Gastroesophageal sphincter (tissue), 4 donors: Measurements from ENCODE around the gene SCARB2. TPM values are rescaled to one million over a fixed set of nuclear protein-coding genes. Genes with fewer than 3 reads are reported as not detected.

Source experiments
- ATAC-seq: fragments of 150-250 bp; one replicate; pipeline ENCODE4 v1.9.1; 2016; ENCODE audit warnings: mild to moderate bottlenecking, moderate library complexity
- H3K27ac ChIP-seq, 4 donors: fragments of 200-600 bp; sonication (generic) in 3 of 4; 1 replicate in 3 of 4; 2 replicates in 1 of 4; pipeline ENCODE4 v1.5.1; 2016 to 2019
- H3K27me3 ChIP-seq: fragments of 200-600 bp; sonication (generic); one replicate; pipeline ENCODE4 v1.5.1; 2019
- H3K36me3 ChIP-seq, 2 donors: fragments of 200-600 bp; sonication (generic); one replicate each; pipeline ENCODE4 v1.5.1; 2019; ENCODE audit warnings: control low read depth in 1 of 2
- H3K4me1 ChIP-seq, 3 donors: fragments of 200-600 bp; sonication (generic); 1 replicate in 2 of 3; 2 replicates in 1 of 3; pipeline ENCODE4 v1.5.1; 2016 to 2019; ENCODE audit warnings: control low read depth in 2 of 3
- H3K4me3 ChIP-seq, 2 donors: fragments of 200-600 bp; sonication (generic); one replicate each; pipeline ENCODE4 v1.5.1; 2019; ENCODE audit warnings: mild to moderate bottlenecking in 1 of 2, moderate library complexity in 1 of 2
- H3K9me3 ChIP-seq, 3 donors: fragments of 200-600 bp; sonication (generic); one replicate each; pipeline ENCODE4 v1.5.1; 2017 to 2019; ENCODE audit warnings: control low read depth in 2 of 3
- CTCF ChIP-seq, 4 experiments: fragments of 200-600 bp in 2 of 4; fragments of 450-650 bp in 2 of 4; sonication (generic) in 1 of 4; IDR thresholded peaks; one replicate each; pipeline ENCODE4 v1.5.1; 2017 to 2019; ENCODE audit warnings: antibody characterized with exemption in 4 of 4, mild to moderate bottlenecking in 2 of 4, moderate library complexity in 2 of 4
- EP300 ChIP-seq: sonication (generic); formaldehyde crosslinking; IDR thresholded peaks from one replicate; pipeline ENCODE4 v1.6.1; 2017; ENCODE audit warnings: antibody characterized with exemption, mild to moderate bottlenecking
- POLR2A ChIP-seq, 2 donors: fragments of 450-650 bp; IDR thresholded peaks; one replicate each; pipeline ENCODE4 v1.6.1; 2017; ENCODE audit warnings: antibody characterized with exemption in 2 of 2, mild to moderate bottlenecking in 2 of 2, moderate library complexity in 1 of 2
- POLR2AphosphoS5 ChIP-seq: sonication (generic); formaldehyde crosslinking; IDR thresholded peaks from one replicate; pipeline ENCODE4 v1.6.1; 2017; ENCODE audit warnings: antibody characterized with exemption
- WGBS, 2 donors: methylation state at CpG; one replicate each; pipeline ENCODE4 v1.1.5; 2018; ENCODE audit warnings: low coverage in 1 of 2; 5-methylcytosine and 5-hydroxymethylcytosine counted together
- total RNA-seq, 4 donors: library from RNA; depleted of rRNA; stranded (reverse); fragments of >200 nt; gene quantifications; one replicate each; pipeline ENCODE4 v1.1.0, GENCODE V29; 2016

SCARB2 gene
- total RNA-seq, 4 donors from 2014 or later: 121 to 169 (median 130) TPM

- H3K9me3 ChIP-seq: no peaks in the 10 kb centered on the region
- peak overlapping the region; percentile 77 to 99 (median 98) for H3K27ac ChIP-seq
- no peaks in the 10 kb centered on the region for H3K36me3 ChIP-seq
- no peaks in the 10 kb centered on the region for H3K27me3 ChIP-seq
- 8 to 12% methylated on average over 7 to 9 of the region's 9 CpGs for WGBS, 2 donors
- H3K4me3 ChIP-seq: peak overlapping the region; percentile 1 to 27
- TF ChIP-seq POLR2AphosphoS5: peak; percentile 78
- TF ChIP-seq EP300: no peak
- H3K4me1 ChIP-seq: peaks cover 37 to 95% (median 62%) of the 10 kb centered on the region in 3 donors
- peak; percentile 92 for ATAC-seq
Observed at GRCh38 chr4:76208005-76208765, 5.4 kb downstream of the SCARB2 start.

- Histone ChIP-seq H3K9me3 (no peaks in the 10 kb centered on the region), H3K27ac (peak overlapping the region; percentile 43 to 99 (median 98)), H3K27me3 (no peaks in the 10 kb centered on the region), H3K36me3 (no peaks in the 10 kb centered on the region), H3K4me3 (no peak overlapping the region), H3K4me1 (peaks cover 37 to 99% (median 62%) of the 10 kb centered on the region in 3 donors)
- TF ChIP-seq POLR2AphosphoS5 (no peak), POLR2A (IDR thresholded peaks at IDR 0.05) (no peak), CTCF (IDR thresholded peaks at IDR 0.05) (no peak)
- no peak for ATAC-seq
Observed at GRCh38 chr4:76207549-76207948, 6.1 kb downstream of the SCARB2 start.

- Histone ChIP-seq H3K36me3 (no peaks in the 10 kb centered on the region), H3K9me3 (no peaks in the 10 kb centered on the region), H3K4me1 (peaks cover 33 to 99% (median 58%) of the 10 kb centered on the region in 3 donors), H3K27me3 (no peaks in the 10 kb centered on the region), H3K4me3 (no peak overlapping the region), H3K27ac (peak overlapping the region; percentile 61 to 99 (median 86))
- TF ChIP-seq EP300 (no peak), CTCF (IDR thresholded peaks at IDR 0.05) (no peak), POLR2A (IDR thresholded peaks at IDR 0.05) (no peak), POLR2AphosphoS5 (no peak)
- no peak for ATAC-seq
- 16 to 20% methylated on average over 7 of the region's 7 CpGs for WGBS, 2 donors
Observed at GRCh38 chr4:76206222-76206942, 7.2 kb downstream of the SCARB2 start.

- peak overlapping the region; percentile 61 to 99 (median 86) for H3K27ac ChIP-seq
- H3K4me3 ChIP-seq: no peak overlapping the region
- no peaks in the 10 kb centered on the region for H3K27me3 ChIP-seq
- H3K4me1 ChIP-seq: peaks cover 35 to 99% (median 58%) of the 10 kb centered on the region in 3 donors
- TF ChIP-seq POLR2AphosphoS5: no peak
- no peak for TF ChIP-seq EP300
- TF ChIP-seq CTCF (IDR thresholded peaks at IDR 0.05): no peak
- no peak for TF ChIP-seq POLR2A (IDR thresholded peaks at IDR 0.05)
- ATAC-seq: no peak
- no peaks in the 10 kb centered on the region for H3K9me3 ChIP-seq
- H3K36me3 ChIP-seq: no peaks in the 10 kb centered on the region
Observed at GRCh38 chr4:76205476-76205875, 8.1 kb downstream of the SCARB2 start.

GRCh38 chr4:76204936-76205335 lies 8.7 kb downstream of the SCARB2 start:
- H3K36me3 ChIP-seq: no peaks in the 10 kb centered on the region
- H3K4me3 ChIP-seq: no peak overlapping the region
- peaks cover 41 to 99% (median 56%) of the 10 kb centered on the region in 3 donors for H3K4me1 ChIP-seq
- H3K27me3 ChIP-seq: no peaks in the 10 kb centered on the region
- TF ChIP-seq POLR2A (IDR thresholded peaks at IDR 0.05) (no peak), POLR2AphosphoS5 (no peak), CTCF (IDR thresholded peaks at IDR 0.05) (no peak), EP300 (no peak)
- ATAC-seq: no peak
- peak overlapping the region in 1 of 4 donors; percentile 3 for H3K27ac ChIP-seq
- 100% methylated on average over 1 of the region's 1 CpG for WGBS, 2 donors
- no peaks in the 10 kb centered on the region for H3K9me3 ChIP-seq
